Activated T-cell treated with anti-CD3 and anti-CD28 coated beads for 24 hours (primary cell): ENCODE data around the gene RETREG2.

Source experiments
- DNase-seq: peaks from one replicate; pipeline ENCODE4 v3.0.0-alpha.2; 2020; ENCODE audit warnings: low read depth

The RETREG2 gene

DNA sequence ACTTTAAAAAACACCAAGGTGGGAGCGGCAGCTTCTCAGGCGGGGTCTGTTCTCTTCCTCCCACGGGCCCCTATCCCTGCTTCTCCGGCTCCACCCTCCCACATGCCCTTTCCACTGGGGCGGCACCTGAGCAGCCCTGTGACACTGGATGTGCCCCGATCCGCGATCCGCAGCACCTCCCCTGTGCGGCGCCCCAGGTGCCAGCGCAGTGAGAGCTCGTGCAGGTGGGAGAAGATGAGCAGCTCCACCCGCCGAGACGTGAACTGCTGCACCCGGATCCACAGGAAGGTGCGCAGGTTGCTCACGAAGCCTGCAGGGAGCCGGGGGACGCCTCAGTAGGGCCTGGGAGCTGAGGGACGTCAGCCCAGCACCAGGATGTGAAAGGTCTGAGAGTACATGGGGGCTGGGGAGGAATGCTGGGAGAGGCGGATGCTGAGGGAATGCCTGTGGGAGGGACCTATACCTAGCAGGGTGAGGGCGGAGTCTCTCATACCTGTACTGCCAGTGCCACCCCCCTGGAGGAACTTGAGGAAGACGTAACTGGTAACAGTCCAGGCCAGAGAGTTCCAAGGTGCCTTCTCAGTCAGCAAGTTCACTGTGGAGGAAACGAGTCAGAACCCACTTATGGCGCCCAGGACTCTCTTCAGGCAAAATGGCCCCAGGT is 37.9 kb downstream of the RETREG2 start:
- DNase-seq = no peak

DNA sequence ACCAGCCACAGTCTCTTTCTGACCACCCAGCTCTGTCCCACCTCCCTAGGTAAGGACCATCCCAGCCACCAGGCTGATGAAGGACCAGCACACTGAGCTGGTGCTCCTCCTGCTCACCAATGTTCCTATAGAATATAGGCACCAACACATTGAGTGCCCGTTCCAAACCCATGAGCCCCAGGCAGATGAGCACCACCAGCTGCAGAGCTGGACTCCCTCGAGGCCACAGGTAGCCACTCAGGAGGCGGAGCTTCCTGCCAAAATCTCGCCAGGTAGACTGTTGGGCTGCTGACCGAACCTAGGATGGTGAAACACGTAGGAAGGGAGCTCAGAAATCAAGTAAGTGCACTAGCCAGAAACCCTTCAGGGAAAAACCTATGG is 38.5 kb downstream of the RETREG2 start:
- no peak for DNase-seq

GRCh38 chr2:219218217-219218731 is 40.2 kb downstream of the RETREG2 start:
- no peak for DNase-seq

- DNase-seq = peak; percentile 85
Measured at GRCh38 chr2:219218732-219219701, 40.9 kb downstream of the RETREG2 start, which contains the start of gene ABCB6. ABCB6 (minus strand) TSS chr2:219218958; CDS start chr2:219218673, 285 bp downstream.

- DNase-seq = no peak
Measured at GRCh38 chr2:219219784-219220532, 41.9 kb downstream of the RETREG2 start.

DNA sequence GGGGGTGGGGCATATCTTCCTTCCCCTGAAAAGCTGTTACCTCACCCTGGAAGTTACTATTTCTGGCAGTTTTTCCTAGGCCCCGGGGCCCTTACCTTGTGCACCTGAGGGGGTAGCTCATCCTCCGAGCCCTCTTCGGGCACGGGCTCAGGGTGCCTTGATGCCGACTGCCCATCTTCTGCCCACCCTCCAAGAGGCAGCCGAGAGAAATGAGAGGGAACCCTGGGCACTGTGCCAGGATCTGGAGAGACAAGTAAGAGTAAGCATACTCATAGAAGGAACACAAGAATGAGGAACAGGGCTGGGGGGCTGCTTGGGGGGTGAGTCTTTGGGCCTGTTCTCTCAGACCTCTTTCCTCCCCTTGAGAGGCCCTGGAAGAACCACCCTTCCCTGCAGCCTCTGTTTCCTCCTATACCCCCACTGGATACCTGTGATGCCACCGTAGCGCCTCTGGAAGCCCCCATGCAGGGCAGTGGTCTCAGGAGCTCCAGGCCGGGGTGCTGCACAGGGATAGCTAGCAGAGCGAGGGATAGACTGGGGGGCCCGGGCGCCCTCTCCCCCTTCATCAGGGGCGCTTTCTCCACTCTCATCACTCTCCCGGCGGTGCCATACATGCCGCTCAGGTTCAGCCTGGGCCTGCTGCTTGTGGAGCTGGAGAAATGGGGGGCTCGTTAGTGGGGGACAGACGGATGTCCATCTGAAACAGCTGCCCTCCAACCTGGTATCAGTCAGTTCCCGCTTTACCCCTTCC is 42.8 kb downstream of the RETREG2 start:
- no peak for DNase-seq

- DNase-seq = no peak
Measured at GRCh38 chr2:219221957-219222518, 44.0 kb downstream of the RETREG2 start.

DNA sequence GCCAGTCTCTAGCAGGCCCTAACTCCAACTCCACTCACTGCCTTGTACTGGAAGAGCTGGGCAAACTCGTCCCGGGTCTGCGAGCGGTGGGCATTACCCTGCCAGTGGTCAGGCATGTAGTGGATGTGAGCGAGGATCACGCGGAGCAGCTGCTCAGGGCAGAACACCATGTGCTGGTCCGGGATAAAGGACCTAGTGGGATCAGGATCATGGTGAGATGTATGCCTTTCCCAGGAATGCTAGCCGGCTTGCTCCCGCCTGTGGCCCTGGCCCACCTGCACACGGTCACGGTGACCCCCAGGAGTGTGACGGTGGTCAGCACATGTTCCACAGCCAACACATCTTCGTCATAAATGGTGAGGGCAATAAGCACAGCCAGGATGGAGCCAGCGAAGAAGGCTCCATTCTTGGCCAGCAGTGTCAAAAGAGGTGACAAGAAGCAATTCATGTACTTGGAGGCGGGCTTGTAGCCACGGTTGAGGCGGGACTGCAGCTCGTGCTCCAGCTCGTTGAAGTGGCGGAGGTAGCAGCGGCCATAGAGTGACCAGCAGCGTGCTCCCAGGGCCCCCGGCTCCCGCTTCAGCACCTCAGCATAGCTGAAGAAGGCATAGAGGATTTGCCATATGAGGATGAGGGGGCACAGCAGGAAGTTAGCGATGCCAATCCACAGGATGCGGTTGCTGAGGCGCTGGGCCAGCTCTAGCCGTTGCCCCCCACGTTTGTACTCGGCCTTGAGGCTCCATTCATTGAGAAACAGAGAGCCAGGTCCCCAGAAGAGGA is 45.9 kb downstream of the RETREG2 start:
- no peak for DNase-seq

GRCh38 chr2:219225350-219225749 is 47.3 kb downstream of the RETREG2 start:
- no peak for DNase-seq

- no peak for DNase-seq
Measured at GRCh38 chr2:219228041-219228910, 50.2 kb downstream of the RETREG2 start.

GRCh38 chr2:219228911-219229304 is 50.8 kb downstream of the RETREG2 start:
- no peak for DNase-seq

GRCh38 chr2:219229305-219230058 is 51.4 kb downstream of the RETREG2 start, which contains the start of the genes ANKZF1 and ATG9A:
ANKZF1 (plus strand) TSS chr2:219229806; CDS start chr2:219230258, 452 bp downstream.
ATG9A (minus strand) TSS chr2:219229636; CDS start chr2:219228024, 1,612 bp downstream.
- DNase-seq = peak; percentile 97

GRCh38 chr2:219230059-219230540 is 52.0 kb downstream of the RETREG2 start:
- DNase-seq = no peak

DNA sequence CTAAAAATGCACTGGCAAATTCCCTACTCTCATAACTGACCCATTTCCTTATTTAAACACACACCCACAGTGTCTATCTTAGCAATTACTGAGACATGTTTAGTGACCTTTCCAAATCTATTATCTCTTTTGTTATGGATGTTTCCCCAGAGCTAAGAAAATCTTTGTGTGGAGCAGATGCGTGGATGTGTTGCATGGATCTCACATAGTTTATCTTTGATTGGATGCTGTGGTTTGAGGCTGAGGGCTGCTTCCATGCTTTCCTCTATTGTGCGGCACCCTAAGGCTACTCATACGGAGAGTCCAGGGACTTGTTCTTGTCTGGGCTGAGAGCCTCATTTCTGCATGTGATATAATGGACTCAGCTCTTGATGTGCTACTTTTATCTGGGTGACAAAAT is 56.3 kb downstream of the RETREG2 start:
- DNase-seq = no peak
